Caco-2 (cell line): ENCODE measurements around the gene PITHD1. TPM values are rescaled to one million over a fixed set of nuclear protein-coding genes. Genes with fewer than 3 reads are reported as not detected.
"Not testable (repeated sequence)": the region's sequence is repeated elsewhere in the genome, so short reads cannot be mapped to it uniquely, and the experiment has no call there.

Source experiments
- Bru-seq: library from RNA; stranded (reverse); fragments of 400-500 nt; gene quantifications from one replicate; lab custom pipeline; 2021; lab: Mats Ljungman, UMichigan
- BruChase-seq, 2 experiments: library from RNA; stranded (reverse); fragments of 400-500 nt; gene quantifications; one replicate each; lab custom pipeline; 2021; lab: Mats Ljungman, UMichigan
- BruUV-seq: library from RNA; stranded (reverse); fragments of 400-500 nt; replicated peaks from 2 replicates; lab custom pipeline; 2021; lab: Mats Ljungman, UMichigan
- CTCF ChIA-PET: fragments of 300-600 bp; sonication (Branson Sonifier 250); formaldehyde crosslinking; loops from one replicate; lab custom pipeline; 2022; ENCODE audit warnings: antibody characterized with exemption; lab: Charles Lee
- POLR2A ChIA-PET: fragments of 300-600 bp; sonication (Branson Sonifier 250); formaldehyde crosslinking; loops from one replicate; lab custom pipeline; 2022; ENCODE audit warnings: antibody characterized with exemption; lab: Charles Lee
- DNase-seq, 2 experiments: peaks; one replicate each; pipeline versions ENCODE4 v3.0.0 to v3.0.0-alpha.2; 2020 to 2022
- H3K27me3 ChIP-seq: replicated peaks from 2 replicates; pipeline ENCODE4 v1.6.0; 2011; ENCODE audit warnings: low read length; ENCODE audit not compliant: control insufficient read depth, insufficient read depth
- H3K36me3 ChIP-seq: 2 replicates; pipeline ENCODE4 v1.5.1; 2011; ENCODE audit warnings: low read length; ENCODE audit not compliant: control insufficient read depth, insufficient read depth
- H3K4me1 ChIP-seq: fragments of 250-450 bp; sonication (Bioruptor Pico); 2 replicates; pipeline ENCODE4 v1.5.1; 2020; ENCODE audit warnings: mild to moderate bottlenecking
- H3K4me3 ChIP-seq: 2 replicates; pipeline ENCODE4 v1.5.1; 2011; ENCODE audit warnings: low read depth, mild to moderate bottlenecking, control low read depth, low read length
- H3K9me3 ChIP-seq: fragments of 250-450 bp; sonication (Bioruptor Pico); 2 replicates; pipeline ENCODE4 v1.5.1; 2020; ENCODE audit warnings: mild to moderate bottlenecking, moderate library complexity
- H3K27ac Mint-ChIP-seq: one replicate; pipeline ENCODE4 v1.8.0; 2022; ENCODE audit warnings: mixed read lengths; ENCODE audit not compliant: unreplicated experiment
- H3K27me3 Mint-ChIP-seq: one replicate; pipeline ENCODE4 v1.8.0; 2022; ENCODE audit warnings: mixed read lengths; ENCODE audit not compliant: insufficient read depth, unreplicated experiment
- H3K36me3 Mint-ChIP-seq: one replicate; pipeline ENCODE4 v1.8.0; 2022; ENCODE audit warnings: mild to moderate bottlenecking, mixed read lengths; ENCODE audit not compliant: insufficient read depth, unreplicated experiment
- H3K4me1 Mint-ChIP-seq: one replicate; pipeline ENCODE4 v1.8.0; 2022; ENCODE audit warnings: low read depth, mixed read lengths; ENCODE audit not compliant: unreplicated experiment
- H3K4me3 Mint-ChIP-seq: one replicate; pipeline ENCODE4 v1.8.0; 2022; ENCODE audit warnings: mild to moderate bottlenecking, moderate library complexity, mixed read lengths; ENCODE audit not compliant: unreplicated experiment
- H3K9me3 Mint-ChIP-seq: one replicate; pipeline ENCODE4 v1.8.0; 2022; ENCODE audit warnings: mixed read lengths; ENCODE audit not compliant: unreplicated experiment
- intact Hi-C: fragments of 100-400 bp; cut with micrococcal nuclease; formaldehyde crosslinking; loops from one replicate; pipeline ENCODE4 v1.10.0; 2022; ENCODE audit not compliant: unreplicated experiment
- long read RNA-seq: library from polyadenylated mRNA; stranded (forward); transcript quantifications from one replicate; pipeline ENCODE4 v2.0.0, GENCODE V29; 2022
- total RNA-seq: library from RNA; stranded (reverse); gene quantifications from 2 replicates; pipeline ENCODE4 v1.2.3, GENCODE V29; 2022
- TF ChIP-seq, protein P1 (sequence below), 2 experiments: fragments of 200-600 bp in 1 of 2; IDR thresholded peaks; 1 replicate in 1 of 2; 2 replicates in 1 of 2; pipeline versions ENCODE4 v1.5.1 to v1.8.0; 2011 to 2022; ENCODE audit warnings: antibody characterized with exemption in 1 of 2, control low read depth in 1 of 2, inconsistent platforms in 1 of 2, low read depth in 1 of 2, low read length in 1 of 2, mild to moderate bottlenecking in 1 of 2, moderate library complexity in 1 of 2; ENCODE audit not compliant: insufficient read depth in 1 of 2, severe bottlenecking in 1 of 2, unreplicated experiment in 1 of 2

Gene PITHD1, protein sequence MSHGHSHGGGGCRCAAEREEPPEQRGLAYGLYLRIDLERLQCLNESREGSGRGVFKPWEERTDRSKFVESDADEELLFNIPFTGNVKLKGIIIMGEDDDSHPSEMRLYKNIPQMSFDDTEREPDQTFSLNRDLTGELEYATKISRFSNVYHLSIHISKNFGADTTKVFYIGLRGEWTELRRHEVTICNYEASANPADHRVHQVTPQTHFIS
- 44.7 and 47.8 TPM in 2 replicates for total RNA-seq
- percentile 79 among the genes with signal in this experiment for Bru-seq, nascent RNA
- BruChase-seq, experiment 1, labeled RNA remaining after a 2-hour chase: percentile 87 among the genes with signal in this experiment
- BruChase-seq, experiment 2, labeled RNA remaining after a 6-hour chase: percentile 90 among the genes with signal in this experiment
- long read RNA-seq, transcript PITHD1-201 (6 exons, 1,603 nt): major isoform, 52 of 66 reads
- long read RNA-seq, partial matches to known transcripts: 0 of 66 reads
- long read RNA-seq, other reads (novel, unspliced or antisense): 14 of 66 reads

- H3K27ac Mint-ChIP-seq: peak within 1 kb of the TSS; percentile 94
- Histone ChIP-seq H3K4me1 (peaks cover 5% of the 10 kb centered on the region; the same call in 1 of the 2 replicates), H3K4me3 (peak within 1 kb of the TSS; percentile 61), H3K9me3 (no peaks in the 10 kb centered on the region), H3K36me3 (no peaks in the 10 kb centered on the region), H3K27me3 (no peaks in the 10 kb centered on the region)
- TF ChIP-seq, protein P1, sequence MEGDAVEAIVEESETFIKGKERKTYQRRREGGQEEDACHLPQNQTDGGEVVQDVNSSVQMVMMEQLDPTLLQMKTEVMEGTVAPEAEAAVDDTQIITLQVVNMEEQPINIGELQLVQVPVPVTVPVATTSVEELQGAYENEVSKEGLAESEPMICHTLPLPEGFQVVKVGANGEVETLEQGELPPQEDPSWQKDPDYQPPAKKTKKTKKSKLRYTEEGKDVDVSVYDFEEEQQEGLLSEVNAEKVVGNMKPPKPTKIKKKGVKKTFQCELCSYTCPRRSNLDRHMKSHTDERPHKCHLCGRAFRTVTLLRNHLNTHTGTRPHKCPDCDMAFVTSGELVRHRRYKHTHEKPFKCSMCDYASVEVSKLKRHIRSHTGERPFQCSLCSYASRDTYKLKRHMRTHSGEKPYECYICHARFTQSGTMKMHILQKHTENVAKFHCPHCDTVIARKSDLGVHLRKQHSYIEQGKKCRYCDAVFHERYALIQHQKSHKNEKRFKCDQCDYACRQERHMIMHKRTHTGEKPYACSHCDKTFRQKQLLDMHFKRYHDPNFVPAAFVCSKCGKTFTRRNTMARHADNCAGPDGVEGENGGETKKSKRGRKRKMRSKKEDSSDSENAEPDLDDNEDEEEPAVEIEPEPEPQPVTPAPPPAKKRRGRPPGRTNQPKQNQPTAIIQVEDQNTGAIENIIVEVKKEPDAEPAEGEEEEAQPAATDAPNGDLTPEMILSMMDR (IDR thresholded peaks at IDR 0.05; ENCODE audit: insufficient read depth in 1 of 2, low read depth in 1 of 2, low read length in 1 of 2, severe bottlenecking in 1 of 2, unreplicated experiment in 1 of 2): no peak
- no peaks in the 10 kb centered on the region for H3K9me3 Mint-ChIP-seq
- peak within 1 kb of the TSS; percentile 85 for H3K4me3 Mint-ChIP-seq
- no TSS peak for BruUV-seq
- CTCF ChIA-PET: interaction anchor here (0.5 to 1.7 kb wide), 7 partner anchors 13 to 372 kb away, joined by 4 to 8 read pairs (median 6); partner anchors contain the start of genes GALE and LYPLA2
- POLR2A ChIA-PET: interaction anchor here (0.5 to 1.8 kb wide), 18 partner anchors 13 to 919 kb away, joined by 3 to 20 read pairs (median 4); partner anchors contain the start of genes ELOA, GALE, HMGCL and LYPLA2
- H3K36me3 Mint-ChIP-seq: peaks cover 6% of the 10 kb centered on the region
- no peaks in the 10 kb centered on the region for H3K27me3 Mint-ChIP-seq
- peak; percentile 75 to 79 for DNase-seq
- peaks cover 6% of the 10 kb centered on the region for H3K4me1 Mint-ChIP-seq
- intact Hi-C loops: loop anchor here (1.0 to 5.0 kb wide), 2 partner anchors 13 to 89 kb away; partner anchors contain the start of genes FUCA1 and LYPLA2
Observed at GRCh38 chr1:23777979-23778814, at the start of gene PITHD1. Gene PITHD1, plus strand, starts transcription at chr1:23778418. Its CDS starts 98 bp downstream, at chr1:23778516.

- Histone ChIP-seq H3K9me3 (no peaks in the 10 kb centered on the region), H3K4me1 (no peaks in the 10 kb centered on the region), H3K4me3 (no peak overlapping the region), H3K27me3 (no peaks in the 10 kb centered on the region), H3K36me3 (no peaks in the 10 kb centered on the region; the same call in 1 of the 2 replicates)
- Mint-ChIP-seq H3K4me3 (no peak overlapping the region), H3K36me3 (peaks cover 10% of the 10 kb centered on the region), H3K27ac (no peak overlapping the region), H3K4me1 (peaks cover 12% of the 10 kb centered on the region), H3K9me3 (no peaks in the 10 kb centered on the region), H3K27me3 (no peaks in the 10 kb centered on the region)
- POLR2A ChIA-PET: no interaction called here
- TF ChIP-seq, protein P1 (IDR thresholded peaks at IDR 0.05; ENCODE audit: insufficient read depth in 1 of 2, low read depth in 1 of 2, low read length in 1 of 2, severe bottlenecking in 1 of 2, unreplicated experiment in 1 of 2): no peak
- CTCF ChIA-PET: interaction anchor here (0.6 to 0.8 kb wide), 2 partner anchors 95 to 419 kb away, joined by 4 to 6 read pairs; no protein-coding TSS in a partner anchor
- BruUV-seq: no TSS peak
- intact Hi-C loops: no loop called here
- no peak for DNase-seq
Observed at GRCh38 chr1:23732363-23733224, 45.6 kb upstream of the PITHD1 start.

DNA sequence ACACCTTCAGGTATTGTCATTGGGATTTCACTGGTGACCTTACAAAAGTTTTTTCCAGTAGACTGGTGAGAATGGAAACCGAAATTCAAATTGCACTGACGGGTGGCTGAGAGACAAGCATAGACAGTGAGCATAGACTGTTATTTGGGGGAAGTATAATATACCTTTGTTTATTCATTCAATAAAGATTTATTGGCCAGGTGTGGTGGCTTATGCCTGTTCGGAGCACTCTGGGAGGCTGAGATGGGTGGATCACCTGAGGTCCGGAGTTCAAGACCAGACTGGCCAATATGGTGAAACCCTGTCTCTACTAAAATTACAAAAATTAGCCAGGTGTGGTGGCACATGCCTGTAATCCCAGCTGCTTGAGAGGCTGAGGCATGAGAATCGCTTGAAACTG, 44.9 kb upstream of the PITHD1 start:
- H3K4me3 ChIP-seq, H3K4me1 ChIP-seq, H3K27me3 ChIP-seq, BruUV-seq, H3K27ac Mint-ChIP-seq, DNase-seq, H3K4me3 Mint-ChIP-seq, intact Hi-C loops, H3K36me3 ChIP-seq, H3K9me3 Mint-ChIP-seq, H3K27me3 Mint-ChIP-seq, H3K9me3 ChIP-seq, POLR2A ChIA-PET, H3K4me1 Mint-ChIP-seq: not testable (repeated sequence)
- CTCF ChIA-PET: interaction anchor here (0.6 kb wide), 2 partner anchors 43 to 419 kb away, joined by 4 to 5 read pairs; no protein-coding TSS in a partner anchor
- H3K36me3 Mint-ChIP-seq: peaks cover 10% of the 10 kb centered on the region
